Hepatocyte (in vitro differentiated cells): ENCODE data around the gene PSMF1.

ENCODE experiments used
- CTCF ChIP-seq: fragments of 200-600 bp; sonication (generic); IDR thresholded peaks from 2 replicates; pipeline ENCODE4 v1.5.1; 2016; ENCODE audit warnings: antibody characterized with exemption, mild to moderate bottlenecking; ENCODE audit not compliant: poor library complexity
- EZH2 ChIP-seq: fragments of 200-600 bp; sonication (generic); IDR thresholded peaks from 2 replicates; pipeline ENCODE4 v1.6.1; 2016; ENCODE audit warnings: antibody characterized with exemption, mild to moderate bottlenecking, borderline replicate concordance

- TF ChIP-seq CTCF = no peak
- no peak for TF ChIP-seq EZH2
Observed at GRCh38 chr20:1184260-1184637, 65.8 kb downstream of the PSMF1 start.
